COLO668 (cell line): ENCODE results near the gene RPL37.
"Not testable (repeated sequence)": the region's sequence is repeated elsewhere in the genome, so short reads cannot be mapped to it uniquely, and the experiment has no call there.

Experiments
- DNase-seq: peaks from one replicate; lab custom pipeline; 2025; ENCODE audit not compliant: unreplicated experiment; lab: John Stamatoyannopoulos, UW

RPL37 gene

GRCh38 chr5:40834849-40835787 is at the start of gene RPL37:
Gene RPL37, minus strand, starts transcription at chr5:40835222. Its CDS starts 37 bp downstream, at chr5:40835185.
- peak; percentile 97 for DNase-seq

DNA sequence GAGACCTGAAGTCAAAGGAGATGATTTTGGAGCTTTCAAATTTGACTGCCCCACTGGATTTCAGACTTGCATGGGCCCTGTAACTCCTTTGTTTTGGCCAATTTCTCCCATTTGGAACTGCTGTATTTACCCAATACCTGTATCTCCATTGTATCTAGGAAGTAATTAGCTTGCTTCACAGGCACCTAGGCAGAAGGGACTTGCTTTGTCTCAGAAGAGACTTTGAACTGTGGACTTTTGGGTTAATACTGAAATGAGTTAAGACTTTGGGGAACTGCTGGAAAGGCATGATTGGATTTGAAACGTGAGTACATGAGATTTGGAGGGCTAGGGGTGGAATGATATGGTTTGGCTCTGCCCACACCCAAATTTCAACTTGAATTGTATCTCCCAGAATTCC is 48.0 kb upstream of the RPL37 start:
- not testable (repeated sequence) for DNase-seq

- no peak for DNase-seq
These were observed 47.3 kb upstream of the RPL37 start for GRCh38 chr5:40882291-40882690.

- DNase-seq = no peak
These were observed 44.3 kb upstream of the RPL37 start for GRCh38 chr5:40879163-40879942.

- DNase-seq = no peak
These were observed 42.5 kb upstream of the RPL37 start for GRCh38 chr5:40877371-40877988.

- DNase-seq = no peak
These were observed 40.9 kb upstream of the RPL37 start for GRCh38 chr5:40875958-40876357.

- no peak for DNase-seq
These were observed 38.4 kb upstream of the RPL37 start for GRCh38 chr5:40873286-40873880.

GRCh38 chr5:40872253-40872652 is 37.2 kb upstream of the RPL37 start:
- not testable (repeated sequence) for DNase-seq

GRCh38 chr5:40871177-40871576 is 36.2 kb upstream of the RPL37 start:
- DNase-seq = no peak

- DNase-seq = no peak
These were observed 34.4 kb upstream of the RPL37 start for GRCh38 chr5:40869384-40869783.

GRCh38 chr5:40866844-40867243 is 31.8 kb upstream of the RPL37 start:
- DNase-seq = no peak

DNA sequence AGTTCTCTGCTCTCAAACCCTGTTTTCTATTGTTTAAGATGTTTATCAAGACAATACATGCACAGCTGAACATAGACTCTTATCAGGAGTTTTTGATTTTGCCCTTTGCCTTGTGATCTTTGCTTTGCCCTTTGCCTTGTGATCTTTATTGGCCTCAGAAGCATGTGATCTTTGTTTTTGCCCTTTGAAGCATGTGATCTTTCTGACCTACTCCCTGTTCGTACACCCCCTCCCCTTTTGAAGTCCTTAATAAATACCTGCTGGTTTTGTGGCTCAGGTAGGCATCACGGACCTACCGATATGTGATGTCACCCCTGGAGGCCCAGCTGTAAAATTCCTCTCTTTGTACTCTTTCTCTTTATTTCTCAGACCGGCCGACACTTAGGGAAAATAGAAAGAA is 30.0 kb upstream of the RPL37 start:
- not testable (repeated sequence) for DNase-seq

GRCh38 chr5:40860711-40861110 is 25.7 kb upstream of the RPL37 start:
- no peak for DNase-seq

DNA sequence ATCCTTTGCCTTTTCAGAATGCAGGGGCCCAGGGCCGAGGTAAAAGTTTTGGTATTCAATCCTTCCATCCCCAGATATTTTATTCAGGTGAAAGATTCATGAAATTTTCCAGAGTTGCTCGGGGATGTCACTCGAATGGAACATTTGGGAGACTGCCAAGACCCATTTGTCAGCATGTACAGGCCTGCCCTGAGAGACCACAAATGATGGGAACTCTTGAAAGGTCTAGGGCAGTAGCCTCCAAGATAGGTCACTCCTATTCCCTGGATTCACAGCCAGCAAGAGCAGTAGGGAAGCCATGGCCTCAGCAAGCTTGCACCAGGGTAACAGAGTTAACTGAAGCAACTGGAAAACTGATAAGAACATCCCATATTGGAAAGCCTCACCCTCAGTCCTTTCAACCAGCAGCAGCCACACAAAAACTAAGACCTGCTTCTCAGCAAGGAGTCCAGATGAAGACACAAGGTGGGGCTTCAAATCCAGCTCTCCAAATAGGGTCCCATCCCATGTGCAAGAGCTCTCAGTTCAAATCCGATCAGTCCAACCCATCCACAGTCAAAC is 18.7 kb upstream of the RPL37 start:
- DNase-seq = peak; percentile 6

- DNase-seq = no peak
These were observed 12.5 kb upstream of the RPL37 start for GRCh38 chr5:40847525-40847924.

GRCh38 chr5:40846371-40846770 is 11.3 kb upstream of the RPL37 start:
- no peak for DNase-seq

DNA sequence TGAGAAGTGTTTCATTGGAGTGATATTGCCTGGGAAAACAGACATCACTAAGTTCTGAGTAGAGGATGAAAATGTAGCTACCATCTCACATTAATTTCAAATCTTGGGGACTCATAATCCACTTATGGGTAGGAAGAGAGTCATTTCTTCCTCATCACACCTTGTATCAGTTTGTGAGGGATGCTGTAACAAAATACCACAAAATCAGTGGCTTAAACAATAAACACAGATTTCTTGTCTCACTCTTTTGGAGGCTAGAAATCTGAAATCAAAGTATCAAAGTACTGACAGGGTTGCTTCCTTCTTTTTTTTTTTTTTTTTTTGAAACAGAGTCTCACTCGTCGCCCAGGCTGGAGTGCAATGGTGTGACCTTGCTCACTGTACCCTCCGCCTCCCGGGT is 9.5 kb upstream of the RPL37 start:
- DNase-seq = no peak

- no peak for DNase-seq
These were observed 7.3 kb upstream of the RPL37 start for GRCh38 chr5:40842351-40842750.

DNA sequence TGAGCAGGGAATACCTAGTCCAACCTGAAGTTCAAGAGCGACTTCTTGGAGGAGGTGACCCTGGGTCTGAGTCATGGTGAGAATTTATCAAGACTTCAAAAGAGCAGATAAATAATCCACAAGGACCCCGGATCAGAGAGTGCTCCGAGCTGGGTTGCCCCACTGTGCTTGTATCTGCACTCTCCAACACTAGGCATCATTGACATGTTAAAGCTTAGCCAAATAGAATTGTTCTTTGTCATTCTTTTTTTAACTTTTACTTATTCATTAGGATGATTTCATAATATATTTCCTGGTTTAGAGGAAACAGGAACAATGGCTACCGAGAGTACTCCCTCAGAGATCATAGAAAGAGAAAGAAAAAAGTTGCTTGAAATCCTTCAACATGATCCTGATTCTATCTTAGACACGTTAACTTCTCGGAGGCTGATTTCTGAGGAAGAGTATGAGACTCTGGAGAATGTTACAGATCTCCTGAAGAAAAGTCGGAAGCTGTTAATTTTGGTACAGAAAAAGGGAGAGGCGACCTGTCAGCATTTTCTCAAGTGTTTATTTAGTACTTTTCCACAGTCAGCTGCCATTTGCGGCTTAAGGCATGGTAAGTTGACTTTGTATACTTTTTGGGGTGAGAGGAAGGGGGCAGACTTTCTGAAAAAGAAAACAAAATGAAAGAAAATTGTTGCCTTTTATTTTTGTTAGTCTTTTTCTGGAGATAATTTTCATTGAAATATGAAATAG is 6.2 kb upstream of the RPL37 start, which contains the start of gene CARD6:
TSS of gene CARD6 (plus strand) at position 300 of the 738 bp plus-strand sequence. CDS start at position 316, 16 bp downstream.
- no peak for DNase-seq

DNA sequence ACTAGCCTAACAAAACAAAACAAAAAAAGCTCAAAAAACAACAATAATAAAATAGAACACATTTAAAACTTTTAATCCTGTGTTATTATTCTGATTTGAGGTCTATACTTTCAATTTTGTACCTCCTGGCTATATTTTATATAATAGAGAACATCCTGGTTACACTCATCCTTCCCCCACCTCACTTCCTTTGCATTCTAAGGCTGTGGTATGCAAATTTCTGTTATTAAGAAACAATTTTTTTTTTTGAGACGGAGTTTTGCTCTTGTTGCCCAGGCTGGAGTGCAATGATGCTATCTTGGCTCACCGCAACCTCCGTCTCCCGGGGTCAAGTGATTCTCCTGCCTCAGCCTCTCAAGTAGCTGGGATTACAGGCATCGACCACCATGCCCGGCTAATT is 3.1 kb upstream of the RPL37 start:
- DNase-seq = no peak
